Left ventricle myocardium inferior (tissue), 1 donor: Measurements from ENCODE around the gene NSFL1C. TPM values are rescaled to one million over a fixed set of nuclear protein-coding genes. Genes with fewer than 3 reads are reported as not detected.

Source experiments
- DNase-seq: peaks from one replicate; pipeline ENCODE4 v3.0.0-alpha.2; 2020
- H3K27ac ChIP-seq: fragments of 200-600 bp; replicated peaks from 2 replicates; pipeline ENCODE4 v1.8.0; 2021
- H3K27me3 ChIP-seq: fragments of 200-600 bp; 2 replicates; pipeline ENCODE4 v1.8.0; 2021; ENCODE audit warnings: low read depth
- H3K36me3 ChIP-seq: fragments of 200-600 bp; 2 replicates; pipeline ENCODE4 v1.8.0; 2021
- H3K4me1 ChIP-seq: fragments of 200-600 bp; 2 replicates; pipeline ENCODE4 v1.8.0; 2021
- H3K4me3 ChIP-seq: fragments of 200-600 bp; 2 replicates; pipeline ENCODE4 v1.8.0; 2021; ENCODE audit warnings: mild to moderate bottlenecking, moderate library complexity
- H3K9me3 ChIP-seq: fragments of 200-600 bp; replicated peaks from 2 replicates; pipeline ENCODE4 v1.8.0; 2021
- CTCF ChIP-seq: fragments of 200-600 bp; IDR thresholded peaks from 2 replicates; pipeline ENCODE4 v1.8.0; 2021; ENCODE audit warnings: antibody characterized with exemption, mild to moderate bottlenecking, borderline replicate concordance
- intact Hi-C: fragments of 100-400 bp; cut with micrococcal nuclease; formaldehyde crosslinking; loops from one replicate; pipeline ENCODE4 v1.11.0; 2022
- long read RNA-seq: library from polyadenylated mRNA; unstranded; transcript quantifications from one replicate; pipeline ENCODE4 v2.0.0, GENCODE V29; 2021
- total RNA-seq: library from RNA; stranded (reverse); fragmentation: NEBNext Ultra II Directional; extraction: Animal tissue kit (Norgen Biotek cat#: 25700); gene quantifications from one replicate; pipeline ENCODE4 v1.2.1, GENCODE V29; 2021
- donor health status: DM: no; HTN: yes; CAD: no; lungs with severe emphysema.

The NSFL1C gene
- total RNA-seq: 56.6 TPM
- long read RNA-seq, transcript NSFL1C-201 (9 exons, 3,568 nt): major isoform, 68 of 90 reads
- long read RNA-seq, partial matches to known transcripts: 6 of 90 reads
- long read RNA-seq, other reads (novel, unspliced or antisense): 15 of 90 reads

- intact Hi-C loops: no loop called here
- Histone ChIP-seq H3K36me3 (peaks cover 29% of the 10 kb centered on the region), H3K9me3 (no peaks in the 10 kb centered on the region), H3K27me3 (no peaks in the 10 kb centered on the region), H3K4me3 (peak within 1 kb of the TSS; percentile 100), H3K27ac (peak within 1 kb of the TSS; percentile 95), H3K4me1 (peaks cover 58% of the 10 kb centered on the region)
- TF ChIP-seq CTCF: peak; percentile 98
- peak; percentile 96 for DNase-seq
Observed at GRCh38 chr20:1466211-1467081, at the start of gene NSFL1C. NSFL1C (minus strand) TSS chr20:1466849; CDS start chr20:1466824, 25 bp downstream.

- Histone ChIP-seq H3K36me3 (no peaks in the 10 kb centered on the region), H3K9me3 (no peaks in the 10 kb centered on the region), H3K27ac (no peak overlapping the region), H3K27me3 (peaks cover 60% of the 10 kb centered on the region), H3K4me1 (no peaks in the 10 kb centered on the region), H3K4me3 (no peak overlapping the region)
- no peak for TF ChIP-seq CTCF
- intact Hi-C loops: no loop called here
- DNase-seq: no peak
Observed at GRCh38 chr20:1513801-1514200, 47.2 kb upstream of the NSFL1C start.

GRCh38 chr20:1509237-1509636, 42.6 kb upstream of the NSFL1C start:
- Histone ChIP-seq H3K9me3 (no peaks in the 10 kb centered on the region), H3K4me1 (no peaks in the 10 kb centered on the region), H3K4me3 (no peak overlapping the region), H3K36me3 (no peaks in the 10 kb centered on the region), H3K27ac (no peak overlapping the region), H3K27me3 (peaks cover 63% of the 10 kb centered on the region)
- peak; percentile 34 for TF ChIP-seq CTCF
- no peak for DNase-seq
- intact Hi-C loops: no loop called here

DNA sequence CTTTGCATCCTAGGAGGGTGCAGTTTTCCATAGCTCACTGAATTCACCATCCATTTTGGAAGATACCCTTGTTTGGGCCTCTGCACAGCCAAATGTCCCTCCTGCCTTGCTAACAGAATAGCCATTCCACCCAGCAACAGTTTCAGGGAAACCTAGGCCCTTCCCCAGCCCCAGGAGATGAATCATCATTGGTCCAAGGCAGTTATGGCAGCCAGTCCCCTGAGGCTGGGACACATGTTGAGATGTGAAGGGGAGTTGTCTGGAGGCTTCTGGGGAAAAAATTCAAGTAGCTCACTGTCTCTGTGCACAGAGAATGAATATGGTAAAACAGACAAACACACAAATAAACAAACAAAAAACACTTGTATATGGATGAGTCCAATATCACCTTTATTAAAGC, 41.9 kb upstream of the NSFL1C start:
- no peak overlapping the region for H3K4me3 ChIP-seq
- no peak for TF ChIP-seq CTCF
- no peaks in the 10 kb centered on the region for H3K36me3 ChIP-seq
- intact Hi-C loops: no loop called here
- H3K27ac ChIP-seq: no peak overlapping the region
- no peaks in the 10 kb centered on the region for H3K4me1 ChIP-seq
- peaks cover 56% of the 10 kb centered on the region for H3K27me3 ChIP-seq
- H3K9me3 ChIP-seq: no peaks in the 10 kb centered on the region
- DNase-seq: no peak

GRCh38 chr20:1507276-1507675, 40.6 kb upstream of the NSFL1C start:
- H3K4me3 ChIP-seq: no peak overlapping the region
- no peak for TF ChIP-seq CTCF
- peaks cover 45% of the 10 kb centered on the region for H3K27me3 ChIP-seq
- H3K27ac ChIP-seq: no peak overlapping the region
- intact Hi-C loops: no loop called here
- peaks cover 7% of the 10 kb centered on the region for H3K9me3 ChIP-seq
- no peaks in the 10 kb centered on the region for H3K36me3 ChIP-seq
- H3K4me1 ChIP-seq: no peaks in the 10 kb centered on the region
- no peak for DNase-seq
